IMR-90 (cell line): ENCODE data around the gene MRPL50. TPM values are rescaled to one million over a fixed set of nuclear protein-coding genes. Genes with fewer than 3 reads are reported as not detected.

Source experiments
- ATAC-seq: fragments of 200-7000 bp; cut with Tn5 transposase; 2 replicates; pipeline ENCODE4 v1.9.1; 2020; ENCODE audit warnings: low read depth, mild to moderate bottlenecking, moderate library complexity
- BruUV-seq: library from RNA; stranded (reverse); fragments of 400-500 nt; replicated peaks from 2 replicates; lab custom pipeline; 2021; lab: Mats Ljungman, UMichigan
- CTCF ChIA-PET: fragments of 300-600 bp; formaldehyde crosslinking; extraction: SDS; loops from one replicate; lab custom pipeline; 2021; ENCODE audit warnings: antibody characterized with exemption; lab: Yijun Ruan, JAX
- POLR2A ChIA-PET: fragments of 300-600 bp; sonication (Branson Sonifier 250); formaldehyde crosslinking; loops from one replicate; lab custom pipeline; 2022; ENCODE audit warnings: antibody characterized with exemption; ENCODE audit not compliant: unreplicated experiment; lab: Charles Lee
- DNase-seq: peaks from one replicate; pipeline ENCODE4 v3.0.0; 2013
- H2AFZ ChIP-seq: replicated peaks from 2 replicates; pipeline ENCODE3; 2013; ENCODE audit warnings: low read length, mild to moderate bottlenecking; ENCODE audit not compliant: poor library complexity
- H2AK5ac ChIP-seq: 2 replicates; pipeline ENCODE4 v1.6.1; 2013; ENCODE audit warnings: low read depth, low read length, inconsistent platforms
- H2AK9ac ChIP-seq: replicated peaks from 2 replicates; pipeline ENCODE3; 2013; ENCODE audit warnings: mild to moderate bottlenecking, low read depth, low read length, moderate library complexity; ENCODE audit not compliant: poor library complexity
- H2BK120ac ChIP-seq: 2 replicates; pipeline ENCODE4 v1.6.1; 2013; ENCODE audit warnings: low read depth, low read length, inconsistent platforms
- H2BK15ac ChIP-seq: 3 replicates; pipeline ENCODE4 v1.6.1; 2013; ENCODE audit warnings: low read depth, low read length, inconsistent platforms
- H2BK20ac ChIP-seq: 2 replicates; pipeline ENCODE4 v1.6.1; 2013; ENCODE audit warnings: low read depth, mild to moderate bottlenecking, inconsistent platforms, low read length, moderate library complexity
- H2BK5ac ChIP-seq: 2 replicates; pipeline ENCODE4 v1.6.1; 2013; ENCODE audit warnings: mild to moderate bottlenecking, low read depth, low read length, inconsistent platforms; ENCODE audit not compliant: poor library complexity, severe bottlenecking
- H3K14ac ChIP-seq: replicated peaks from 2 replicates; pipeline ENCODE4 v1.6.1; 2013; ENCODE audit warnings: low read depth, low read length, inconsistent platforms
- H3K18ac ChIP-seq: 2 replicates; pipeline ENCODE4 v1.6.1; 2013; ENCODE audit warnings: low read depth, low read length, control low read depth
- H3K23ac ChIP-seq: 2 replicates; pipeline ENCODE4 v1.6.1; 2013; ENCODE audit warnings: low read depth, low read length, inconsistent platforms
- H3K27ac ChIP-seq: 2 replicates; pipeline ENCODE4 v1.5.1; 2013; ENCODE audit warnings: mild to moderate bottlenecking, control low read depth, low read length; ENCODE audit not compliant: insufficient read depth
- H3K27me3 ChIP-seq: 2 replicates; pipeline ENCODE4 v1.6.1; 2013; ENCODE audit warnings: low read length; ENCODE audit not compliant: control insufficient read depth, insufficient read depth
- H3K36me3 ChIP-seq: 2 replicates; pipeline ENCODE4 v1.6.1; 2013; ENCODE audit warnings: low read length, mixed read lengths; ENCODE audit not compliant: control insufficient read depth, insufficient read depth
- H3K4ac ChIP-seq: 2 replicates; pipeline ENCODE4 v1.6.1; 2013; ENCODE audit warnings: low read depth, low read length, inconsistent platforms
- H3K4me1 ChIP-seq: 2 replicates; pipeline ENCODE4 v1.6.1; 2013; ENCODE audit warnings: low read length, mixed read lengths; ENCODE audit not compliant: control insufficient read depth, insufficient read depth
- H3K4me2 ChIP-seq: 2 replicates; pipeline ENCODE4 v1.6.1; 2013; ENCODE audit warnings: low read depth, mild to moderate bottlenecking, control low read depth, low read length, moderate library complexity
- H3K4me3 ChIP-seq: 2 replicates; pipeline ENCODE4 v1.5.1; 2013; ENCODE audit warnings: low read depth, mild to moderate bottlenecking, control low read depth, low read length, moderate library complexity; ENCODE audit not compliant: insufficient read depth
- H3K56ac ChIP-seq: 2 replicates; pipeline ENCODE4 v1.6.1; 2013; ENCODE audit warnings: low read length, inconsistent platforms; ENCODE audit not compliant: insufficient read depth; ENCODE audit errors: extremely low read depth
- H3K79me1 ChIP-seq, 2 experiments: 2 replicates each; pipeline ENCODE4 v1.6.1; 2013; ENCODE audit warnings: low read length in 2 of 2, inconsistent platforms in 1 of 2, low read depth in 1 of 2
- H3K9ac ChIP-seq: 2 replicates; pipeline ENCODE4 v1.6.1; 2013; ENCODE audit warnings: low read depth, low read length, control low read depth
- H3K9me1 ChIP-seq: 2 replicates; pipeline ENCODE4 v1.6.1; 2013; ENCODE audit warnings: low read length, inconsistent platforms; ENCODE audit not compliant: insufficient read depth
- H3K9me3 ChIP-seq: 2 replicates; pipeline ENCODE4 v1.6.1; 2013; ENCODE audit warnings: low read length; ENCODE audit not compliant: control insufficient read depth, insufficient read depth
- H4K20me1 ChIP-seq: 2 replicates; pipeline ENCODE4 v1.6.1; 2013; ENCODE audit warnings: low read length, inconsistent platforms; ENCODE audit not compliant: insufficient read depth
- H4K5ac ChIP-seq: 2 replicates; pipeline ENCODE4 v1.6.1; 2013; ENCODE audit warnings: mild to moderate bottlenecking, low read depth, low read length, control low read depth
- H4K8ac ChIP-seq, 2 experiments: 2 replicates each; pipeline ENCODE4 v1.6.1; 2013; ENCODE audit warnings: low read depth in 2 of 2, low read length in 2 of 2, control low read depth in 1 of 2, inconsistent platforms in 1 of 2
- H4K91ac ChIP-seq: 2 replicates; pipeline ENCODE4 v1.6.1; 2013; ENCODE audit warnings: low read depth, low read length, inconsistent platforms; ENCODE audit not compliant: insufficient read depth
- BHLHE40 ChIP-seq: fragments of 150-350 bp; IDR thresholded peaks from 2 replicates; pipeline ENCODE4 v1.6.1; 2016; ENCODE audit warnings: mild to moderate bottlenecking, low read depth, low read length
- CEBPB ChIP-seq: IDR thresholded peaks from 2 replicates; pipeline ENCODE4 v1.6.1; 2012; ENCODE audit warnings: low read depth, low read length, improper control_type of control experiment
- CHD1 ChIP-seq: IDR thresholded peaks from 2 replicates; pipeline ENCODE4 v1.6.1; 2012; ENCODE audit warnings: low read depth, low read length, improper control_type of control experiment
- CTCF ChIP-seq: conservative IDR thresholded peaks from 2 replicates; pipeline ENCODE4 v1.5.1; 2012; ENCODE audit warnings: mild to moderate bottlenecking, low read depth, low read length, improper control_type of control experiment
- ELK1 ChIP-seq: fragments of 150-350 bp; IDR thresholded peaks from 2 replicates; pipeline ENCODE4 v1.6.1; 2016; ENCODE audit warnings: low read depth, mild to moderate bottlenecking, low read length, moderate library complexity, borderline replicate concordance
- FOS ChIP-seq: fragments of 150-350 bp; IDR thresholded peaks from 2 replicates; pipeline ENCODE4 v1.6.1; 2016; ENCODE audit warnings: low read depth, low read length
- MAFK ChIP-seq: IDR thresholded peaks from 2 replicates; pipeline ENCODE4 v1.6.1; 2012; ENCODE audit warnings: low read depth, low read length, improper control_type of control experiment
- MAZ ChIP-seq: IDR thresholded peaks from 2 replicates; pipeline ENCODE4 v1.6.1; 2012; ENCODE audit warnings: low read depth, mild to moderate bottlenecking, low read length, improper control_type of control experiment, moderate library complexity, borderline replicate concordance
- MXI1 ChIP-seq: IDR thresholded peaks from 2 replicates; pipeline ENCODE4 v1.6.1; 2012; ENCODE audit warnings: low read depth, mild to moderate bottlenecking, low read length, moderate library complexity, borderline replicate concordance
- NFE2L2 ChIP-seq: fragments of 150-350 bp; IDR thresholded peaks from 2 replicates; pipeline ENCODE4 v1.6.1; 2016; ENCODE audit warnings: low read depth, mild to moderate bottlenecking, low read length
- POLR2A ChIP-seq: IDR thresholded peaks from 2 replicates; pipeline ENCODE4 v1.6.1; 2012; ENCODE audit warnings: mild to moderate bottlenecking, low read depth, low read length
- RAD21 ChIP-seq: IDR thresholded peaks from 2 replicates; pipeline ENCODE4 v1.6.1; 2012; ENCODE audit warnings: low read length, improper control_type of control experiment
- RCOR1 ChIP-seq: IDR thresholded peaks from 2 replicates; pipeline ENCODE4 v1.6.1; 2012; ENCODE audit warnings: mild to moderate bottlenecking, low read length, improper control_type of control experiment; ENCODE audit not compliant: insufficient replicate concordance
- RFX5 ChIP-seq: IDR thresholded peaks from 2 replicates; pipeline ENCODE4 v1.8.0; 2012; ENCODE audit warnings: low read depth, mild to moderate bottlenecking, low read length, moderate library complexity
- SMC3 ChIP-seq: fragments of 150-350 bp; IDR thresholded peaks from 2 replicates; pipeline ENCODE4 v1.6.1; 2016; ENCODE audit warnings: low read depth, mild to moderate bottlenecking, antibody characterized with exemption, low read length, moderate library complexity
- USF2 ChIP-seq: fragments of 150-350 bp; IDR thresholded peaks from 2 replicates; pipeline ENCODE4 v1.6.1; 2017; ENCODE audit warnings: mild to moderate bottlenecking, antibody characterized with exemption, low read length, low read depth
- WGBS, 2 experiments: methylation state at CpG; one replicate each; pipeline versions ENCODE4 v1.1.5 to v1.1.7; 2013; ENCODE audit warnings: missing lambda C conversion rate in 2 of 2; ENCODE audit not compliant: insufficient read length in 1 of 2; ENCODE audit errors: extremely low coverage in 2 of 2; 5-methylcytosine and 5-hydroxymethylcytosine counted together
- dilution Hi-C: fragments of 300-500 bp; cut with HindIII; formaldehyde crosslinking; loops from one replicate; pipeline ENCODE4 v1.14.3; 2018; ENCODE audit warnings: low sequenced_read_pairs; ENCODE audit not compliant: unreplicated experiment
- in situ Hi-C: fragments of 300-500 bp; cut with MboI; formaldehyde crosslinking; loops from 3 replicates; pipeline ENCODE4 v1.14.3; 2019; ENCODE audit warnings: low sequenced_read_pairs, inconsistent platforms, mixed read lengths
- intact Hi-C: fragments of 100-400 bp; cut with micrococcal nuclease; formaldehyde crosslinking; loops from 2 replicates; pipeline ENCODE4 v1.10.0; 2022
- polyA plus RNA-seq, 3 experiments: library from polyadenylated mRNA; depleted of rRNA; stranded (reverse); fragments of >200 nt; gene quantifications; 2 replicates each; pipeline ENCODE4 v1.2.3, GENCODE V29; 2012; ENCODE audit warnings: low replicate concordance in 1 of 3
- total RNA-seq: library from RNA; depleted of rRNA; stranded (reverse); fragments of >200 nt; gene quantifications from 2 replicates; pipeline ENCODE4 v1.2.3, GENCODE V29; 2012

The MRPL50 gene
- total and polyA plus RNA-seq, 2 of the 4 experiments (the other 2 are of a cell fraction) = 7.5 to 8.6 TPM

- no peak overlapping the region for H2AK5ac ChIP-seq
- no peak overlapping the region for H3K23ac ChIP-seq
- H2AFZ ChIP-seq = no peak overlapping the region
- H2BK120ac ChIP-seq = no peak overlapping the region
- H3K9ac ChIP-seq = no peak overlapping the region
- H3K4me2 ChIP-seq = no peak overlapping the region
- TF ChIP-seq RFX5 (no peak), POLR2A (no peak), MXI1 (no peak), CEBPB (no peak), ELK1 (no peak), USF2 (no peak), BHLHE40 (no peak), MAFK (no peak), MAZ (no peak), RAD21 (no peak), CHD1 (no peak), FOS (no peak), RCOR1 (no peak), CTCF (no peak), SMC3 (no peak), NFE2L2 (no peak)
- no peak overlapping the region for H2BK15ac ChIP-seq
- no CpG with 5 or more reads among the region's 5 CpGs for WGBS, 2 experiments
- no peaks in the 10 kb centered on the region for H3K79me1 ChIP-seq
- in situ Hi-C loops (no loop called here), intact Hi-C loops (no loop called here), dilution Hi-C loops (no loop called here)
- H3K14ac ChIP-seq = no peak overlapping the region
- H3K4me3 ChIP-seq = no peak overlapping the region
- no TSS peak for BruUV-seq
- no peak overlapping the region for H2AK9ac ChIP-seq
- H2BK5ac ChIP-seq = no peak overlapping the region
- no peaks in the 10 kb centered on the region for H3K36me3 ChIP-seq
- H2BK20ac ChIP-seq = no peak overlapping the region
- DNase-seq = no peak
- no peaks in the 10 kb centered on the region for H3K9me1 ChIP-seq
- H3K56ac ChIP-seq = no peak overlapping the region
- H4K91ac ChIP-seq = no peak overlapping the region
- H4K20me1 ChIP-seq = no peaks in the 10 kb centered on the region
- no peaks in the 10 kb centered on the region for H3K9me3 ChIP-seq
- no peak overlapping the region for H4K8ac ChIP-seq
- no peak overlapping the region for H3K4ac ChIP-seq
- H3K27ac ChIP-seq = no peak overlapping the region
- H3K4me1 ChIP-seq = no peaks in the 10 kb centered on the region
- H3K27me3 ChIP-seq = no peaks in the 10 kb centered on the region
- H3K18ac ChIP-seq = no peak overlapping the region
- no peak overlapping the region for H4K5ac ChIP-seq
- ChIA-PET POLR2A (no interaction called here), CTCF (interaction anchor here (1.3 to 1.5 kb wide), 2 partner anchors 27 to 33 kb away, joined by 3 read pairs; no protein-coding TSS in a partner anchor)
- no peak for ATAC-seq
Measured at GRCh38 chr9:101421653-101422065, 23.2 kb upstream of the MRPL50 start.
